HepG2 (cell line): Measurements from ENCODE around the gene ACTR1A. TPM values are rescaled to one million over a fixed set of nuclear protein-coding genes. Genes with fewer than 3 reads are reported as not detected.

ENCODE experiments used
- ATAC-seq: fragments of 200-7000 bp; cut with Tn5 transposase; 3 replicates; pipeline ENCODE4 v1.9.1; 2020; ENCODE audit warnings: mild to moderate bottlenecking, moderate library complexity
- BruUV-seq: library from RNA; stranded (reverse); fragments of 400-500 nt; replicated peaks from 2 replicates; lab custom pipeline; 2021; lab: Mats Ljungman, UMichigan
- CTCF ChIA-PET: fragments of 300-600 bp; formaldehyde crosslinking; extraction: SDS; loops from one replicate; lab custom pipeline; 2021; ENCODE audit warnings: low total read pairs, inconsistent platforms, low intra/inter-chr PET ratio; lab: Yijun Ruan, JAX
- POLR2A ChIA-PET: fragments of 350-600 bp; sonication (Branson Sonifier 250); formaldehyde crosslinking; loops from one replicate; lab custom pipeline; 2020; ENCODE audit warnings: antibody characterized with exemption, inconsistent platforms; lab: Yijun Ruan, JAX
- DNase-seq: peaks from one replicate; pipeline ENCODE4 v3.0.0-alpha.2; 2015; ENCODE audit warnings: low spot score
- FAIRE-seq: peaks from 3 replicates; lab custom pipeline; 2011; peaks lifted over from hg19 to GRCh38; lab: Jason Lieb, UNC
- H2AFZ ChIP-seq: one replicate; pipeline ENCODE4 v1.6.1; 2011; ENCODE audit warnings: low read length, inconsistent platforms
- H3K27ac ChIP-seq: fragments of 300-600 bp; 3 replicates; pipeline ENCODE4 v1.8.0; 2011; ENCODE audit warnings: mixed run types, mild to moderate bottlenecking, mixed read lengths, low read length, inconsistent platforms; ENCODE audit not compliant: insufficient read depth; ENCODE audit errors: extremely low read length
- H3K27me3 ChIP-seq, 2 experiments: fragments of 200-600 bp in 1 of 2; 2 replicates in 1 of 2; 3 replicates in 1 of 2; pipeline versions ENCODE4 v1.6.0 to v1.8.0; 2011; ENCODE audit warnings: low read length in 2 of 2, mild to moderate bottlenecking in 2 of 2, moderate library complexity in 2 of 2, inconsistent platforms in 1 of 2; ENCODE audit not compliant: insufficient read depth in 2 of 2, control insufficient read depth in 1 of 2
- H3K36me3 ChIP-seq, 2 experiments: fragments of 200-600 bp in 1 of 2; replicated peaks in 1 of 2; 2 replicates in 1 of 2; 3 replicates in 1 of 2; pipeline versions ENCODE4 v1.5.1 to v1.8.0; 2011; ENCODE audit warnings: low read length in 2 of 2, inconsistent platforms in 1 of 2; ENCODE audit not compliant: insufficient read depth in 2 of 2, control insufficient read depth in 1 of 2
- H3K4me1 ChIP-seq: 2 replicates; pipeline ENCODE4 v1.5.1; 2012; ENCODE audit warnings: low read length, inconsistent platforms; ENCODE audit not compliant: insufficient read depth
- H3K4me2 ChIP-seq: 2 replicates; pipeline ENCODE4 v1.6.0; 2011; ENCODE audit warnings: low read depth, low read length, inconsistent platforms
- H3K4me3 ChIP-seq, 3 experiments: fragments of 200-600 bp in 1 of 3; sonication (generic), shearing (Covaris generic) in 1 of 3; replicated peaks in 1 of 3; 2 replicates each; pipeline ENCODE4 v1.5.1; 2011 to 2016; ENCODE audit warnings: low read length in 3 of 3, inconsistent platforms in 2 of 3, low read depth in 2 of 3, mild to moderate bottlenecking in 2 of 3, control low read depth in 1 of 3, mixed read lengths in 1 of 3; ENCODE audit not compliant: insufficient read depth in 1 of 3
- H3K79me2 ChIP-seq: one replicate; pipeline ENCODE4 v1.6.1; 2011; ENCODE audit warnings: low read length, inconsistent platforms; ENCODE audit not compliant: insufficient read depth
- H3K9ac ChIP-seq: 2 replicates; pipeline ENCODE4 v1.6.0; 2011; ENCODE audit warnings: mild to moderate bottlenecking, low read depth, low read length, inconsistent platforms; ENCODE audit not compliant: insufficient read depth
- H3K9me3 ChIP-seq: 2 replicates; pipeline ENCODE4 v1.5.1; 2012; ENCODE audit warnings: mild to moderate bottlenecking, low read length
- H4K20me1 ChIP-seq: 2 replicates; pipeline ENCODE4 v1.6.0; 2011; ENCODE audit warnings: inconsistent platforms, mild to moderate bottlenecking, low read length, moderate library complexity; ENCODE audit not compliant: insufficient read depth
- HOXA5 ChIP-seq: sonication (generic); formaldehyde crosslinking; IDR thresholded peaks from 2 replicates; pipeline ENCODE4 v1.4.0; 2020; ENCODE audit warnings: missing genetic modification reagents
- JUNB ChIP-seq: sonication (generic); formaldehyde crosslinking; IDR thresholded peaks from 2 replicates; pipeline ENCODE4 v1.8.0; 2022; ENCODE audit warnings: missing genetic modification reagents, mild to moderate bottlenecking, borderline replicate concordance
- MAFG ChIP-seq: sonication (generic); formaldehyde crosslinking; IDR thresholded peaks from 2 replicates; pipeline ENCODE4 v1.5.1; 2020; ENCODE audit warnings: mild to moderate bottlenecking, missing genetic modification reagents
- ONECUT2 ChIP-seq: sonication (generic); formaldehyde crosslinking; IDR thresholded peaks from 2 replicates; pipeline ENCODE4 v1.4.0; 2020; ENCODE audit warnings: missing genetic modification reagents
- RCOR2 ChIP-seq: IDR thresholded peaks from 2 replicates; pipeline ENCODE4 v1.6.1; 2016; ENCODE audit warnings: missing biosample characterization, missing genetic modification reagents
- RNF2 ChIP-seq: fragments of 450-650 bp; conservative IDR thresholded peaks from 2 replicates; pipeline ENCODE4 v1.6.1; 2016; ENCODE audit warnings: low read depth
- SIN3B ChIP-seq: fragments of 150-350 bp; IDR thresholded peaks from 2 replicates; pipeline ENCODE4 v1.6.1; 2014; ENCODE audit warnings: low read length
- ZNF296 ChIP-seq: sonication (generic); formaldehyde crosslinking; conservative IDR thresholded peaks from 2 replicates; pipeline ENCODE4 v1.5.0; 2020; ENCODE audit warnings: mild to moderate bottlenecking, missing genetic modification reagents
- ZNF446 ChIP-seq: sonication (generic); formaldehyde crosslinking; IDR thresholded peaks from 2 replicates; pipeline ENCODE4 v1.5.0; 2020; ENCODE audit warnings: mild to moderate bottlenecking, missing genetic modification reagents
- ZNF724P ChIP-seq: sonication (generic); formaldehyde crosslinking; IDR thresholded peaks from 2 replicates; pipeline ENCODE4 v1.8.0; 2022; ENCODE audit warnings: missing genetic modification reagents, borderline replicate concordance
- WGBS: methylation state at CpG from one replicate; pipeline ENCODE4 v1.1.6; 2017; ENCODE audit warnings: low lambda C conversion rate; 5-methylcytosine and 5-hydroxymethylcytosine counted together
- in situ Hi-C: cut with HindIII; loops from 2 replicates; pipeline ENCODE4 v1.10.0; 2017; ENCODE audit warnings: low pct_unique_long_range_greater_than_20kb; ENCODE audit not compliant: extremely low pct_ligation_motif_present
- intact Hi-C: fragments of 100-400 bp; cut with micrococcal nuclease; formaldehyde crosslinking; loops from one replicate; pipeline ENCODE4 v1.10.0; 2022; ENCODE audit not compliant: unreplicated experiment
- polyA plus RNA-seq, 8 experiments: library from polyadenylated mRNA; depleted of rRNA in 3 of 8; stranded (reverse) in 7 of 8; unstranded in 1 of 8; fragments of >200 nt; fragmentation: Illumina TruSeq in 4 of 8; extraction: Trizol in 4 of 8; gene quantifications; 2 replicates each; pipeline versions ENCODE4 v1.2.1 to v1.2.3, GENCODE V29; 2011 to 2016; ENCODE audit warnings: low read depth in 4 of 8, missing spikeins in 1 of 8, mixed read lengths in 1 of 8; ENCODE audit not compliant: insufficient read depth in 1 of 8
- total RNA-seq, 5 experiments: library from RNA; depleted of rRNA; stranded (reverse); fragments of >200 nt; fragmentation: Illumina TruSeq; extraction: Trizol; gene quantifications; 2 replicates each; pipeline ENCODE4 v1.2.3, GENCODE V29; 2016; ENCODE audit warnings: low read depth in 1 of 5
- TF ChIP-seq, protein P1 (sequence below): sonication (generic); formaldehyde crosslinking; IDR thresholded peaks from 2 replicates; pipeline ENCODE4 v1.9.0; 2022; ENCODE audit warnings: low read depth, missing genetic modification reagents
- TF ChIP-seq, protein P2 (sequence below): sonication (generic); formaldehyde crosslinking; IDR thresholded peaks from one replicate; pipeline ENCODE4 v1.5.1; 2020; ENCODE audit warnings: mild to moderate bottlenecking, missing genetic modification reagents; ENCODE audit errors: not compliant biosample characterization

Gene ACTR1A
- total and polyA plus RNA-seq, 2 of the 13 experiments (the other 11 are each of a cell fraction or from before 2014, with no cell fraction given) = 59.6 to 62.8 TPM

DNA sequence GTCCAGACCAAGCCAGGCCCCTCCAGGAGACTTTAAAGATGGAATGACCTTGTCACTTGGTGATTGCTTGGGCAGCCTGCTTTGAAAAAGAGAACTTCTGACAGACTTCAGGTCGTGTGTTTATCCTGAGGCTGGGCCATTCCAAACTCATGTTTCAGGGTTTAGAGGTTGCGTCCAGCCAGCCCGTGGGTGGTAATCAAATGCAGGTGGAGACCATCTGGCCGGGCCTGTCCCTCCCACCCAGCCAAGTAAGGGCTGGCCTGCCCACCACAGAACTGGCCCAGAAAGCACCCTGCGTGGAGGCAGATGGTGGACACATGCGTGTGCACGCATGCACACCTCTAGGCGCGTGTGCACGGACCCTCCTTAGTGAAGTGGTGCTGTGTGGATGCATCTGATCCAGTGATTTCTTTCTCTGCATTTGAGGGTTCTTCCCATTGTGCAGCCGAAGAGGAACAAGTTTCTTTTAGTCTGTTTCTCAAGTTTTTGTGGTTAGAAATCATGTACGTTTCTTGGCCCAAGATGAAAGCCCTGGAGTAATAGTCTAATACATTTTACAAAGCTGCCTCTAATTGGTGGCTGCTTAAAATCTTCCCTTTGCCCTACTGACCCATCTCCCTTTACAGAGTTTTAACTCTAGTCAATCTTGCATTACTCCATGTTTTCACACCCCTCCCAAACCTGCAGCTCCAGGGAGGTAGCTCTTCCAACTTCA is 44.3 kb upstream of the ACTR1A start (continued):
- TF ChIP-seq ZNF296 (CRISPR knock-in tag) (no peak), RNF2 (no peak), ZNF724P (CRISPR knock-in tag) (no peak)

DNA sequence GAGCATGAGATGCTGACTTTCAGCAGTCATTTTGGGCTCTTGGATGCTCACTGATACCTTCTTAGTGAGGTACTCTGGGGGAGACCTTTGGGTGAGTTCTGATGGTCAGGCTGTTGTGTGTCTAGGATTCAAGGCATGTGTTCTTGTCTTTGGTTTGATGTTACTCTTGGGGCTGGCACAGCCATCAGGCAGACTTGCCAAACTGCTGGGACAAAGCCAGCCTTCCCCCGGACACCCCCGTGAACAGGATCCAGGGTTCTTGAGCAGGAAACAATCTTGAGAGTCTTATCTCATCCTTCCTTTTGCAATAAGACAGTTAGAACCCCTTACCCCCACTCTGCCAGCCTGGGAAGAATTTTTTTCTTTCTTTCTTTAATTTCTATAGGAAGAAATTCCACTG is 43.5 kb upstream of the ACTR1A start:
- Histone ChIP-seq H3K27me3 (no peaks in the 10 kb centered on the region), H3K4me3 (no peak overlapping the region), H3K36me3 (peaks cover 2 to 9% of the 10 kb centered on the region in 2 experiments; a peak in 2 of 5 replicates), H3K27ac (no peak overlapping the region), H3K9me3 (no peaks in the 10 kb centered on the region), H3K4me2 (no peak overlapping the region), H3K4me1 (no peaks in the 10 kb centered on the region), H3K9ac (no peak overlapping the region), H3K79me2 (no peaks in the 10 kb centered on the region), H4K20me1 (no peaks in the 10 kb centered on the region), H2AFZ (no peak overlapping the region)
- DNase-seq = no peak
- in situ Hi-C loops (no loop called here), intact Hi-C loops (no loop called here)
- no peak for FAIRE-seq
- no peak for ATAC-seq
- no TSS peak for BruUV-seq
- POLR2A ChIA-PET = no interaction called here
- CTCF ChIA-PET = no interaction called here
- WGBS = 100% methylated on average over 2 of the region's 2 CpGs
- TF ChIP-seq, protein P1, sequence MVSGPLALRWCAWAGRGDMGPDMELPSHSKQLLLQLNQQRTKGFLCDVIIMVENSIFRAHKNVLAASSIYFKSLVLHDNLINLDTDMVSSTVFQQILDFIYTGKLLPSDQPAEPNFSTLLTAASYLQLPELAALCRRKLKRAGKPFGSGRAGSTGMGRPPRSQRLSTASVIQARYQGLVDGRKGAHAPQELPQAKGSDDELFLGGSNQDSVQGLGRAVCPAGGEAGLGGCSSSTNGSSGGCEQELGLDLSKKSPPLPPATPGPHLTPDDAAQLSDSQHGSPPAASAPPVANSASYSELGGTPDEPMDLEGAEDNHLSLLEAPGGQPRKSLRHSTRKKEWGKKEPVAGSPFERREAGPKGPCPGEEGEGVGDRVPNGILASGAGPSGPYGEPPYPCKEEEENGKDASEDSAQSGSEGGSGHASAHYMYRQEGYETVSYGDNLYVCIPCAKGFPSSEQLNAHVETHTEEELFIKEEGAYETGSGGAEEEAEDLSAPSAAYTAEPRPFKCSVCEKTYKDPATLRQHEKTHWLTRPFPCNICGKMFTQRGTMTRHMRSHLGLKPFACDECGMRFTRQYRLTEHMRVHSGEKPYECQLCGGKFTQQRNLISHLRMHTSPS (CRISPR knock-in tag) = no peak
- TF ChIP-seq HOXA5 (no peak), RCOR2 (no peak), RNF2 (no peak), ONECUT2 (CRISPR knock-in tag) (no peak), JUNB (no peak), MAFG (CRISPR knock-in tag) (no peak), ZNF446 (no peak), SIN3B (no peak)
- TF ChIP-seq, protein P2, sequence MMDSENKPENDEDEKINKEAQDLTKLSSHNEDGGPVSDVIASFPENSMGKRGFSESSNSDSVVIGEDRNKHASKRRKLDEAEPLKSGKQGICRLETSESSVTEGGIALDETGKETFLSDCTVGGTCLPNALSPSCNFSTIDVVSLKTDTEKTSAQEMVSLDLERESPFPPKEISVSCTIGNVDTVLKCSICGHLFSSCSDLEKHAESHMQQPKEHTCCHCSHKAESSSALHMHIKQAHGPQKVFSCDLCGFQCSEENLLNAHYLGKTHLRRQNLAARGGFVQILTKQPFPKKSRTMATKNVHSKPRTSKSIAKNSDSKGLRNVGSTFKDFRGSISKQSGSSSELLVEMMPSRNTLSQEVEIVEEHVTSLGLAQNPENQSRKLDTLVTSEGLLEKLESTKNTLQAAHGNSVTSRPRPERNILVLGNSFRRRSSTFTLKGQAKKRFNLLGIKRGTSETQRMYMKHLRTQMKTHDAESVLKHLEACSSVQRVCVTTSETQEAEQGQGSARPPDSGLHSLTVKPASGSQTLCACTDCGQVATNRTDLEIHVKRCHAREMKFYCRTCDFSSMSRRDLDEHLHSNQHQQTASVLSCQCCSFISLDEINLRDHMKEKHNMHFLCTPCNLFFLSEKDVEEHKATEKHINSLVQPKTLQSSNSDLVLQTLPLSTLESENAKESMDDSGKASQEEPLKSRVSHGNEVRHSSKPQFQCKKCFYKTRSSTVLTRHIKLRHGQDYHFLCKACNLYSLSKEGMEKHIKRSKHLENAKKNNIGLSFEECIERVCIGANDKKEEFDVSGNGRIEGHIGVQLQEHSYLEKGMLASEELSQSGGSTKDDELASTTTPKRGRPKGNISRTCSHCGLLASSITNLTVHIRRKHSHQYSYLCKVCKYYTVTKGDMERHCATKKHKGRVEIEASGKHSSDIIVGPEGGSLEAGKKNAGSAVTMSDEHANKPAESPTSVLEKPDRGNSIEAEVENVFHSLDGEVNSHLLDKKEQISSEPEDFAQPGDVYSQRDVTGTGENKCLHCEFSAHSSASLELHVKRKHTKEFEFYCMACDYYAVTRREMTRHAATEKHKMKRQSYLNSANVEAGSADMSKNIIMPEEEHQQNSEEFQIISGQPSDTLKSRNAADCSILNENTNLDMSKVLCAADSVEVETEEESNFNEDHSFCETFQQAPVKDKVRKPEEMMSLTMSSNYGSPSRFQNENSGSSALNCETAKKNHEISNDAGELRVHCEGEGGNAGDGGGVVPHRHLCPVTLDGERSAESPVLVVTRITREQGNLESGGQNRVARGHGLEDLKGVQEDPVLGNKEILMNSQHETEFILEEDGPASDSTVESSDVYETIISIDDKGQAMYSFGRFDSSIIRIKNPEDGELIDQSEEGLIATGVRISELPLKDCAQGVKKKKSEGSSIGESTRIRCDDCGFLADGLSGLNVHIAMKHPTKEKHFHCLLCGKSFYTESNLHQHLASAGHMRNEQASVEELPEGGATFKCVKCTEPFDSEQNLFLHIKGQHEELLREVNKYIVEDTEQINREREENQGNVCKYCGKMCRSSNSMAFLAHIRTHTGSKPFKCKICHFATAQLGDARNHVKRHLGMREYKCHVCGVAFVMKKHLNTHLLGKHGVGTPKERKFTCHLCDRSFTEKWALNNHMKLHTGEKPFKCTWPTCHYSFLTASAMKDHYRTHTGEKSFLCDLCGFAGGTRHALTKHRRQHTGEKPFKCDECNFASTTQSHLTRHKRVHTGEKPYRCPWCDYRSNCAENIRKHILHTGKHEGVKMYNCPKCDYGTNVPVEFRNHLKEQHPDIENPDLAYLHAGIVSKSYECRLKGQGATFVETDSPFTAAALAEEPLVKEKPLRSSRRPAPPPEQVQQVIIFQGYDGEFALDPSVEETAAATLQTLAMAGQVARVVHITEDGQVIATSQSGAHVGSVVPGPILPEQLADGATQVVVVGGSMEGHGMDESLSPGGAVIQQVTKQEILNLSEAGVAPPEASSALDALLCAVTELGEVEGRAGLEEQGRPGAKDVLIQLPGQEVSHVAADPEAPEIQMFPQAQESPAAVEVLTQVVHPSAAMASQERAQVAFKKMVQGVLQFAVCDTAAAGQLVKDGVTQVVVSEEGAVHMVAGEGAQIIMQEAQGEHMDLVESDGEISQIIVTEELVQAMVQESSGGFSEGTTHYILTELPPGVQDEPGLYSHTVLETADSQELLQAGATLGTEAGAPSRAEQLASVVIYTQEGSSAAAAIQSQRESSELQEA (CRISPR knock-in tag) = no peak
